ENCODE data around the gene DNAH11. TPM values are rescaled to one million over a fixed set of nuclear protein-coding genes. Genes with fewer than 3 reads are reported as not detected.

DNAH11 gene
- total and polyA plus RNA-seq, 12 donors = 0.03 to 0.59 (median 0.19) TPM; not detected in 2

DNA sequence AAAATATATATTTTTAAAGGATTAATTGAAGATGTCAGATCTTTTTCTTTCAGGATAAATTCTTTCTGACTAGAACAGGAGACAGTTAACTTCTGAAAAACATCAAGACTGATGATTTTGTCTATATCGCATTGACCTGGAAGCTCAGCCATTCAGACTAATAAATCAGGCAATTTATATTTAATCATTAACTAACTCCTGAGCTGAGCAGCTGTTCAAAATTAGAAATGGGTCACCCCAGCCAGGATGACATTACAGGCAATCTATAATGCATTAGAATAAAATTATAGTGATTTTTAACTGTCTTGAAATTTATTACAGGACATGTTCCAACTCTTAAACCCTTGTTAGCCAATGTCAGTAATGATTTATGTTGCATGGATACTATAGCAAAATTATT, 263.0 kb downstream of the DNAH11 start:
- no peak overlapping the region for H3K27ac ChIP-seq
- WGBS, 2 donors = 82 to 88% methylated on average over 1 of the region's 1 CpG
- no peak for ATAC-seq

DNA sequence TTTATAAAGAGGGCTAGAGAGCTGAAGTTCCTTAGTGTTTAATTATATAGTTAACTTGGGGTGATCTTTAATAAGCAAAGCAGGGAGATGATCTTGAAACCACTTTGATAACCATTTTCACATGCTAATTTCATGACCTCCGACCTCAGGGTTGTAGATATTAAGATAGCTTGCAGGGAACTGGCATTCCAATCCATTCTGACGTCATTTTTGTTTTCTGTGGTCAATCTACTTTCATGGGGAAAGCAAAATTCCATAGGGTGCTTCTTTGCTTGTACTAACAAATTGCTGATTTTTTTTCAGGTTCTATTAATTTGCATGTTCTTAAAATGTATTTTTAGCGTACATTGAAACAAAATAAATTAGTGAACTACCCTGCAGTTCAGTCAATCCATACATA, 263.5 kb downstream of the DNAH11 start:
- no peaks in the 10 kb centered on the region for H3K4me1 ChIP-seq
- no peak overlapping the region for H3K27ac ChIP-seq
- TF ChIP-seq, protein P1, sequence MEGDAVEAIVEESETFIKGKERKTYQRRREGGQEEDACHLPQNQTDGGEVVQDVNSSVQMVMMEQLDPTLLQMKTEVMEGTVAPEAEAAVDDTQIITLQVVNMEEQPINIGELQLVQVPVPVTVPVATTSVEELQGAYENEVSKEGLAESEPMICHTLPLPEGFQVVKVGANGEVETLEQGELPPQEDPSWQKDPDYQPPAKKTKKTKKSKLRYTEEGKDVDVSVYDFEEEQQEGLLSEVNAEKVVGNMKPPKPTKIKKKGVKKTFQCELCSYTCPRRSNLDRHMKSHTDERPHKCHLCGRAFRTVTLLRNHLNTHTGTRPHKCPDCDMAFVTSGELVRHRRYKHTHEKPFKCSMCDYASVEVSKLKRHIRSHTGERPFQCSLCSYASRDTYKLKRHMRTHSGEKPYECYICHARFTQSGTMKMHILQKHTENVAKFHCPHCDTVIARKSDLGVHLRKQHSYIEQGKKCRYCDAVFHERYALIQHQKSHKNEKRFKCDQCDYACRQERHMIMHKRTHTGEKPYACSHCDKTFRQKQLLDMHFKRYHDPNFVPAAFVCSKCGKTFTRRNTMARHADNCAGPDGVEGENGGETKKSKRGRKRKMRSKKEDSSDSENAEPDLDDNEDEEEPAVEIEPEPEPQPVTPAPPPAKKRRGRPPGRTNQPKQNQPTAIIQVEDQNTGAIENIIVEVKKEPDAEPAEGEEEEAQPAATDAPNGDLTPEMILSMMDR (IDR thresholded peaks at IDR 0.05) = no peak
- no peaks in the 10 kb centered on the region for H3K36me3 ChIP-seq
- H3K9me3 ChIP-seq = no peaks in the 10 kb centered on the region
- ATAC-seq = no peak
- WGBS, 2 donors = 70 to 76% methylated on average over 3 of the region's 3 CpGs
- no peak overlapping the region for H3K4me3 ChIP-seq
- H3K27me3 ChIP-seq = no peaks in the 10 kb centered on the region
- intact Hi-C loops (cut with DNase I) = no loop called here
- DNase-seq = no peak

More for the DNA sequence above, 263.0 kb downstream of the DNAH11 start:
- TF ChIP-seq, protein P1 (IDR thresholded peaks at IDR 0.05) = no peak
- H3K36me3 ChIP-seq = no peaks in the 10 kb centered on the region
- H3K27me3 ChIP-seq = no peaks in the 10 kb centered on the region
- no peak overlapping the region for H3K4me3 ChIP-seq
- no peaks in the 10 kb centered on the region for H3K4me1 ChIP-seq
- H3K9me3 ChIP-seq = no peaks in the 10 kb centered on the region
- DNase-seq = no peak
- intact Hi-C loops (cut with DNase I) = no loop called here

DNA sequence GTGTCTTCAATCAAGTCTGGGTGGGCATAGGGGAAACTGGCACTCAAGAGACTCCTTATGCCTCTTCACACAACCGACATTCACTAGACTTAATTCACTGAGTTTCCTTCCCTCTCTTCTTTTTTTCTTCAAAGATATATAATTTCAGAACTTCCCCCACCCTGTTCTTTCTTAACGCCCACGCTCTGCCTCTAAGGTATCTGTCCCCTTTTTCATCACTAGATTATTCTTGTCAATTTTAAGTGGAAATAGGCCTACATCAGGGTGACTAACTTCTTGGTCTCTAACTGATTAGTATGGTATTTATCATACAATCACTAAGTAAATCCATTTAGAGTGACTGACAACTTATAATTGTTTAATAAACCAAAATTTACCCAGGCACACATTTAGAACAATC, 276.2 kb downstream of the DNAH11 start:
- WGBS, 2 donors = 74 to 82% methylated on average over 3 of the region's 3 CpGs
- Histone ChIP-seq H3K4me3 (no peak overlapping the region), H3K4me1 (no peaks in the 10 kb centered on the region), H3K36me3 (no peaks in the 10 kb centered on the region), H3K27me3 (no peaks in the 10 kb centered on the region), H3K9me3 (no peaks in the 10 kb centered on the region), H3K27ac (no peak overlapping the region)
- no peak for DNase-seq
- intact Hi-C loops (cut with DNase I) = no loop called here
- no peak for ATAC-seq
- TF ChIP-seq, protein P1 (IDR thresholded peaks at IDR 0.05) = no peak

DNA sequence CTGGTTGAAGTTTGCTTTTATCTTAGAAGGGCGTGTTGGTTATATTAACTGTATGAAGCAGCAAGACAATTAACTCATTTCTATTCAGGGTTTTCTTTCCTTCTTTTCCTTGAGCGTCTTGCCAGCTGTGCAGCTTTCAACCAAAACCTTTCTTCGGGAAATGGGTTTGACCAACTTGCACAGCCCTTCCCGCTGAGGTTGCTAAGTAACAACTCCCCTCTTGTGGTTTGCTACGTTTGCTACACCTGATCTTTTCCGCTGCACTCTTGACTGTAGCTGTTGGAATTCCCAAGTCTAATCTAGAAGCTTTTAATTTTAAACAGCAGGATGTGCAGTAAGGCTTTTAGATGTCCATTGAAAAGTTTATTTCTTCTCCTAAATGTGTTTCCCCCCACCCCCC, 286.0 kb downstream of the DNAH11 start:
- TF ChIP-seq, protein P1 (IDR thresholded peaks at IDR 0.05) = no peak
- 39 to 46% methylated on average over 6 of the region's 6 CpGs for WGBS, 2 donors
- H3K9me3 ChIP-seq = no peaks in the 10 kb centered on the region
- no peaks in the 10 kb centered on the region for H3K4me1 ChIP-seq
- intact Hi-C loops (cut with DNase I) = no loop called here
- H3K36me3 ChIP-seq = no peaks in the 10 kb centered on the region
- no peak overlapping the region for H3K4me3 ChIP-seq
- H3K27me3 ChIP-seq = peaks cover 0 to 7% (median 0%) of the 10 kb centered on the region in 7 donors
- ATAC-seq = no peak
- DNase-seq = no peak
- no peak overlapping the region for H3K27ac ChIP-seq

Measured in heart right ventricle (tissue), 16 donors.